Tibial nerve (tissue), 3 donors: Measurements from ENCODE around the gene ATP5F1C.

ENCODE experiments used
- CTCF ChIP-seq, 5 experiments: fragments of 200-600 bp in 3 of 5; fragments of 450-650 bp in 2 of 5; sonication (generic) in 3 of 5; IDR thresholded peaks; one replicate each; pipeline ENCODE4 v1.5.1; 2016 to 2019; ENCODE audit warnings: antibody characterized with exemption in 5 of 5, mild to moderate bottlenecking in 3 of 5, moderate library complexity in 2 of 5
- POLR2A ChIP-seq, 2 donors: fragments of 450-650 bp; IDR thresholded peaks; one replicate each; pipeline ENCODE4 v1.6.1; 2017; ENCODE audit warnings: antibody characterized with exemption in 2 of 2, mild to moderate bottlenecking in 2 of 2, moderate library complexity in 2 of 2

- TF ChIP-seq POLR2A (IDR thresholded peaks at IDR 0.05) (no peak), CTCF (IDR thresholded peaks at IDR 0.05) (no peak)
Measured at GRCh38 chr10:7834262-7834661, 46.3 kb downstream of the ATP5F1C start.
